Cardiac muscle cell (in vitro differentiated cells and primary cell): ENCODE results near the gene MXD1. TPM values are rescaled to one million over a fixed set of nuclear protein-coding genes. Genes with fewer than 3 reads are reported as not detected.

Experiments used
- DNase-seq, 2 donors: peaks; one replicate each; pipeline versions ENCODE4 v3.0.0 to v3.0.0-alpha.2; 2010 to 2017; ENCODE audit warnings: low read depth in 1 of 2, low spot score in 1 of 2
- H3K27ac ChIP-seq: fragments of 200-600 bp; sonication (generic); 2 replicates; pipeline ENCODE4 v1.5.1; 2016
- H3K27me3 ChIP-seq: fragments of 200-600 bp; sonication (generic); 2 replicates; pipeline ENCODE4 v1.6.0; 2016; ENCODE audit warnings: control low read depth
- H3K36me3 ChIP-seq: fragments of 200-600 bp; sonication (generic); 2 replicates; pipeline ENCODE4 v1.5.1; 2016; ENCODE audit warnings: control low read depth
- H3K4me1 ChIP-seq: fragments of 200-600 bp; sonication (generic); 2 replicates; pipeline ENCODE4 v1.8.1; 2017; ENCODE audit warnings: low read depth, mild to moderate bottlenecking, mixed run types
- H3K4me3 ChIP-seq: fragments of 200-600 bp; sonication (generic); 2 replicates; pipeline ENCODE4 v1.5.1; 2016; ENCODE audit warnings: mild to moderate bottlenecking
- H3K9me3 ChIP-seq: fragments of 200-600 bp; sonication (generic); 2 replicates; pipeline ENCODE4 v1.5.1; 2017; ENCODE audit warnings: low read depth, mild to moderate bottlenecking, control low read depth
- polyA plus RNA-seq: library from polyadenylated mRNA; unstranded; fragments of >200 nt; fragmentation: Nextera tagmentation; extraction: Ambion mirVana; gene quantifications from 2 replicates; pipeline ENCODE4 v1.2.1, GENCODE V29; 2016
- total RNA-seq: library from RNA; depleted of rRNA; stranded (reverse); fragments of >200 nt; gene quantifications from 2 replicates; pipeline ENCODE4 v1.2.3, GENCODE V29; 2016
- TF ChIP-seq, protein P1 (sequence below): IDR thresholded peaks from 2 replicates; pipeline ENCODE4 v1.5.1; 2012; ENCODE audit warnings: low read depth, mild to moderate bottlenecking, low read length

MXD1 gene
- total and polyA plus RNA-seq, 2 experiments from 2014 or later, result 3.6 to 6.5 TPM

DNA sequence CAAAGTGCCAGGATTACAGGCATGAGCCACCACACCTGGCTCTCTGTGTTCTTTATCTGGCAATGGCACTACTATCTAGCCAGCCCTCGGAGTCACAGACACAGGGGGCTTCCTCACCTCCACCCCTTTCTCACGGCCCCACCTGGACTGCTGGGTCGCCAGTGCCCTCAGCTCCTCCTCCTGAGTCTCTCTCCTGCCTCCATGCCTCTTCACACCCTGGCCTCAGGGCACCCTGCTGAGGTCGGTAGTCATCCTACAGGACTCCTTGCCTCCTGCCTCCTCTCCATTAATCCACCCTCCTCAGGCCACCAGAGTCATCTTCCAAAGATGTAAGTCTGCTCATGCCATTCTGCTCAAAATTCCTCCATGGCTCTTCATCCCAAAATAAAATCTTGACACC lies 55.1 kb downstream of the MXD1 start:
- no peaks in the 10 kb centered on the region for H3K36me3 ChIP-seq
- H3K27ac ChIP-seq, result no peak overlapping the region
- no peaks in the 10 kb centered on the region for H3K9me3 ChIP-seq
- H3K4me3 ChIP-seq, result no peak overlapping the region
- no peak for DNase-seq
- H3K27me3 ChIP-seq, result no peaks in the 10 kb centered on the region
- TF ChIP-seq, protein P1, sequence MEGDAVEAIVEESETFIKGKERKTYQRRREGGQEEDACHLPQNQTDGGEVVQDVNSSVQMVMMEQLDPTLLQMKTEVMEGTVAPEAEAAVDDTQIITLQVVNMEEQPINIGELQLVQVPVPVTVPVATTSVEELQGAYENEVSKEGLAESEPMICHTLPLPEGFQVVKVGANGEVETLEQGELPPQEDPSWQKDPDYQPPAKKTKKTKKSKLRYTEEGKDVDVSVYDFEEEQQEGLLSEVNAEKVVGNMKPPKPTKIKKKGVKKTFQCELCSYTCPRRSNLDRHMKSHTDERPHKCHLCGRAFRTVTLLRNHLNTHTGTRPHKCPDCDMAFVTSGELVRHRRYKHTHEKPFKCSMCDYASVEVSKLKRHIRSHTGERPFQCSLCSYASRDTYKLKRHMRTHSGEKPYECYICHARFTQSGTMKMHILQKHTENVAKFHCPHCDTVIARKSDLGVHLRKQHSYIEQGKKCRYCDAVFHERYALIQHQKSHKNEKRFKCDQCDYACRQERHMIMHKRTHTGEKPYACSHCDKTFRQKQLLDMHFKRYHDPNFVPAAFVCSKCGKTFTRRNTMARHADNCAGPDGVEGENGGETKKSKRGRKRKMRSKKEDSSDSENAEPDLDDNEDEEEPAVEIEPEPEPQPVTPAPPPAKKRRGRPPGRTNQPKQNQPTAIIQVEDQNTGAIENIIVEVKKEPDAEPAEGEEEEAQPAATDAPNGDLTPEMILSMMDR, result no peak
- H3K4me1 ChIP-seq, result no peaks in the 10 kb centered on the region

DNA sequence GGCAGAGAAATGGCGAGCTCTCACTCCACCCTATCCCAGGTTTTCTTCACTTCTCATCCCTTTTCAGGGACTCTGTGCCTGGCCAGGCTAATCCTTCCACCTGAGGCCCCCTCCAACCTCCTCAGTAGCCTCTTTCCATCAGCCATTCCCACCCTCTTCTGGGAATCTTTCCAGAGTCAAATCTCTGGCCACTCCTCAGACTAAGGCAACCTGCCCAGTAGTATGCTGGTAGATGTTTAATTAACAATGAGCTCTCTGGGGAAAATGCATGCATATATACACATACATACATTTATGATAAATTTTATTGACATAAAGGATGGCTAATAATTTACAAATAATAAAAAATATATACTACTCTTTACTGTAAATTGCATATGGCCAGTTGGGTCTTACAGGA lies 57.9 kb downstream of the MXD1 start:
- Histone ChIP-seq H3K4me3 (no peak overlapping the region), H3K27ac (no peak overlapping the region), H3K36me3 (no peaks in the 10 kb centered on the region), H3K27me3 (no peaks in the 10 kb centered on the region), H3K9me3 (no peaks in the 10 kb centered on the region), H3K4me1 (no peaks in the 10 kb centered on the region)
- DNase-seq, result no peak
- TF ChIP-seq, protein P1, result no peak

- Histone ChIP-seq H3K36me3 (no peaks in the 10 kb centered on the region), H3K4me3 (no peak overlapping the region), H3K27me3 (no peaks in the 10 kb centered on the region), H3K4me1 (no peaks in the 10 kb centered on the region), H3K27ac (no peak overlapping the region), H3K9me3 (no peaks in the 10 kb centered on the region)
- DNase-seq, result peak in 1 of 2 donors; percentile 65
- TF ChIP-seq, protein P1, result no peak
These were observed 58.4 kb downstream of the MXD1 start for GRCh38 chr2:69973335-69973735.

DNA sequence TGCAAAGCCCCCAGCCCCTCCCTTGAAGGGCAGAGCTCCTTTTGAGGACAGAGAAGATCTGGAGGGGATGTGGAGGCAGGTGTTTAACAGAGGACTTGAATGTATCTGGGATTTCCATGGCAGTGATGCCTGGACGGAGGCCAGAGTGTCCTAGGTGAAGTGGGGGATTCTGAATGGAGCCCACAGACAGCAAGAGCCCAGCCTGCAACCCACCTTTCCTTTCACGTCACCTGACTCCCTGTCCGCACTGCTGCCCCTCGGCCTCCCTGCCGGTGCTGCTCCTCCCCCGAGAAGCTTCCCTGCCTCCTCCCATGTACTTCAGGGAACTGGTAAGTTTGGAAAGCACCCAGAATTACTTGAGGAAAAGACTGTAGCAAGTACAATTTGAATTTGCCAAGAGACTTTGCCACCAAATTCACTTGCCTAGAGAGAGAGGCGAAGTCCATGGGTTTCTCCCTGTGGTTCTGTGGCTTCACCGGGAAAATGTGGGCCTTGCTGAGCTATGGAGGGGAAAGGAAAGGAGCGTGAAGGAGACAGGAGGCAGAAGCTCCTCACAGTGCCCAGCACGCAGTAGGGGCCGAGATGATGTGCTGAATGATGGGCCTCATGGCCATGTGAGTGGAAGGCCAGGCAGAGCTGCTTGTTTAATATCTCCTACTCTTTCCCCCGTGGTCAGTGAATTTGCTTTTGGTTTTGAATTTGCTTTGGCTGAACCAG lies 60.4 kb downstream of the MXD1 start:
- Histone ChIP-seq H3K27me3 (no peaks in the 10 kb centered on the region), H3K9me3 (no peaks in the 10 kb centered on the region), H3K36me3 (no peaks in the 10 kb centered on the region), H3K27ac (no peak overlapping the region), H3K4me1 (no peaks in the 10 kb centered on the region), H3K4me3 (no peak overlapping the region)
- DNase-seq, result no peak
- TF ChIP-seq, protein P1, result no peak

- Histone ChIP-seq H3K27me3 (no peaks in the 10 kb centered on the region), H3K4me1 (no peaks in the 10 kb centered on the region), H3K27ac (no peak overlapping the region), H3K4me3 (no peak overlapping the region), H3K36me3 (no peaks in the 10 kb centered on the region), H3K9me3 (no peaks in the 10 kb centered on the region)
- TF ChIP-seq, protein P1, result no peak
- DNase-seq, result no peak
These were observed 61.0 kb downstream of the MXD1 start for GRCh38 chr2:69975853-69976462.
